Retina (tissue), 1 donor: ENCODE measurements around the gene AUTS2.

Experiments
- DNase-seq: peaks from one replicate; pipeline ENCODE4 v3.0.0-alpha.2; 2016

AUTS2 gene

DNA sequence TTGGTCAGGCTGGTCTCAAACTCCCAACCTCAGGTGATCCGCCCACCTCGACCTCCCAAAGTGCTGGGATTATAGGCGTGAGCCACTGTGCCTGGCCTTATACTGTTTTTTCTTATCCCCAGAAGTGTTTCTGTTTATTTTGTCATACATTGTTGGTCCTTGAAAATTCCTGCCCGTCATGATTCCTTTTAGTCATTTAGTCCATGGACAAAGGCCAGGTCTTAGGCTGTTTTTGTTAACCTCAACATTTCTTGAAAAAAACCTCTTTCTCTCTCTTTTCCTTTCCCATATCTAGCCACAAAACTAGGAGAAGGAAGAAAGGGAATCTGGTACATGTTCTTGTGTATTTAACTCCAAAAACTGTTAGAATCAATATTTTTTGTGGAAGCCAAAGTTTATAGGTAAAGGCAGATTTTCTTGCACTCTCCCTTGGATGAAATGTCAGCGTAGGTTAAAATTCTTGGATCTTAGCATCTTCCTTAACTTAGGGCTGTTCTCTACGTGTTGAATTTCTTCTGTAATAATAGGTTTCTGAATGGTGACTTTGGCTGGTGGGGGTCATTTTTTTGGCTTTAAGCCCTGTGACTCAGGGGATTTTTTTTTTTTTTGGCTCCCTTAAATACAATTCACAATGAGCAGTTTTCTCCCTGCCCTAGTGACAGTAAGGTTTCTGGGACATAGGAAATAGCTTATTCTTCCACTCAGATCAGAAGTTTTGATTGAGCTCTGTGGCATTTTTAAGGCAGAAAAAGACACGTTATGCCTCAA lies 500.8 kb downstream of the AUTS2 start:
- DNase-seq, result no peak

DNA sequence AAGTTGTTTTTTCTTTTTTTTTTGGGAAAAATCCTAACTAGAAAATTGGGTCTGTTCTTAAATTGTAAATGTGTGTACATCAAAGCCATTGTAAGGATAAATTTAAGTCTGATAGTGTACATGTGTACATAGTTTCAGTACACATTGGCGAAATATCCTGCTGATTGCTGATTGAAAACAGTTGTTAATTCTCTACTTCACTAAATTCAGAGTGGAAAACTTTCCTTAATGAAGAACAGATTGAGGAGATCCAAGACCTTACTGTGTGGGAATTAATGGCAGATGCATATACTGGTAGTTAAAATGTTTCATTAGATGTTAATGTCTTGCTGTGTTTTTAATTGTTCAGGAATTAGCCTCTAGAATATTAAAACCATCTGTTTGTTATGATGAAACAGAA lies 506.0 kb downstream of the AUTS2 start:
- no peak for DNase-seq

DNA sequence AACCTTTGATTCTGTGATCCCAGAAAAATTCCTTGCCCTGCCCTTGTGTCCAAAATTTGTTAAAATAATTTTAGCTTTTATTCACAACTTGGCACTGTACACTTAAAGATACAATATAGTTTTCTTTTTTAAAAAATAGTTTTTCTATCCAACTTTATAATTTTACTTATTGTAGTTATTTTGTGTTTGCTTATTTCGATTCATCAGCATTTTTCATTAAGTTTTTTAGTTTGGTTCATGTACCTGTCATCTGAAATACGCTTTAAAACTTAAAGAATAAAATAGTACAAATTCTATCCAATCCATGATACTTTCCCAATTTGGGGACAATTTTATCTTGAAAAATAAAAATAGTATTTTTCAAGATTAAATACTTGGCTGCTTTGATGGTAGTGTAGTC lies 514.8 kb downstream of the AUTS2 start:
- no peak for DNase-seq

DNA sequence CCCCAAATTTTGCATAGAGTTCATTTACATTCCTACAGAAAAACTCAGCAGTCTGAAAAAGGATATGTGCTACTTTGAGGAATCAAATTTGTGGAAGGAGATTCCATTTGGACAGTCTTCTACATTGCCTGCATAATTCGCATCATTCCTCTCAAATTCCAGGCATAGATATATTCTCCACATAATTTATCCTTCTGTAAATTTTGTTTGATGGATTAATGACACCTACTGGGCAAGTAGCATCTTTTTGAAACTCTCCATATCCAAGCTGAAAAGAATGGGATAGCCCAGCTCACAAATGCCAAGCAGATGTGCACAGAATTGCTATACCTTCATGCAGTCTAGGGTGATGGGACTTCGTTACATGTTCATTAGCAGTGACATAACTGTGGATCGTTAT lies 515.3 kb downstream of the AUTS2 start:
- DNase-seq, result no peak

DNA sequence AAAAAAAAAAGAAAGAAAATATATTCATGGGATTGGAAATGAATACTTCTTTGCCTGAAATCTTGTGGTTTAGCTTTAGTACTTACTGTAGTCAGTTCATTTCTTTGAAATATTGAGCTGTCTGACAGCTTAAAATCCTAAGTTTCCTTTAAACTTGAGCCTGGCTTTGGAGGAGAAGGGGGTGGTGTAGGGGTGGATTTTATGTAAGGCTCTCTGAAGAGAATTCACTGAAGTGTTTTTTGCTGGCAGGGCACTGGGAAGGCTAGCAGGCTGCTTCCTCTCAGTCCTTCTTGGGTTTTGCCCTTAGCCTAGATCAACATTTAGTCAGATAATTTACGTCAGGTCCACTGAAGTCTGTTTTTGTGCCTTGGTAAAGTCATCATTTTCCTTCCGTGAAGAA lies 516.5 kb downstream of the AUTS2 start:
- DNase-seq, result no peak

DNA sequence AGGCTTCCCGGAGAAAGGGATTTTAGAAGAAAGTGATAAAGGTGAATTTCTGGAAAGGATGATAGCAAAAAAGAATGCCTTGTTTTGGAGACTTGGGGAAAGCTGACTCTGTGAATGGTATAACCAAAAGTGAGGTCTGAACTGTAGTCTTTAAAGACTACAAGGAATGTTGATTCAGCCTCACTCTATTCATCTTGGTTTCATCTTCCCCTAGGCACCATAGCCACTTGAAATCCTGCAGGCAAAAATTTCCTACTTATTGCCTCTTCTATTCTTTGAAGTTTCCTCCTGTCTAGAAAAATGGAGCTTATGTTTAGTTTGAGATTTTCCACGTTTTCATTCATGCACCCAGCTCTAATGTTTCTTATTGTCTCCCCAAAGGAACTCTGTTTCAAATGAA lies 518.0 kb downstream of the AUTS2 start:
- no peak for DNase-seq

DNA sequence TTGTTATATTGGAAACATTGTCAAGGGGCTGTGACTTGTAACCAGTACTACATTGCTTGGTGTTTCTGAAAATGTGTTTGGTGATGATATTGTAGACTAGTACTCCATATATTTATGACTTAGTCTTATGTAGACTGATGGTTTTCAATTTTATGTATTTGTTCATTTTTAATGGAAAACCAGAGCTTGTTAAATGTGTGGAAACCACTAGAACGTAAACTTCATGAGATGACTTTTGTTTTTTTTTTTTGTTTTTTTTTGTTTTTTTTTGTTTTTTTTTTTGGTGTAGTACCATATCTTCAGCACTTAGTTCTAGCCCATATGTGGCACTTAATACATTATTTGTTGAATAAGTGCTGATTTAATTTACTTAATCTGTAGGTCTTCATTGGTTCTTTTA lies 518.6 kb downstream of the AUTS2 start:
- no peak for DNase-seq

DNA sequence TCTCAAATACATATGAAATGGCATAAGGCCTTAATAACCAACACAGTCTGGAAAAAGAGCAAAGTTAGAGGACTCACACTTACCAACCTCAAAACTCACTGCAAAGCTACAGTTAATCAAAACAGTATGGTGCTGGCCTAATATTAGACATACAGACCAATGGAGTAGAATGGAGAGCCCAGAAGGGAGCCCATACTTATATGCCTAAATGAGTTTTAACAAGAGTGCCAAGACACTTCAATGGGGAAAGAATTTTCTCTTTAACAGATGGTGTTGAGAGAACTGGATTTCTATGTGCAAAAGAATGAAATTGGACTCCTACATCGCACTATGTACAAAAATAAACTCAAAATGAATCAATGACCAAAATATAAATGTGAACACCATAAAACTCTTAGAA lies 522.6 kb downstream of the AUTS2 start:
- DNase-seq, result no peak

DNA sequence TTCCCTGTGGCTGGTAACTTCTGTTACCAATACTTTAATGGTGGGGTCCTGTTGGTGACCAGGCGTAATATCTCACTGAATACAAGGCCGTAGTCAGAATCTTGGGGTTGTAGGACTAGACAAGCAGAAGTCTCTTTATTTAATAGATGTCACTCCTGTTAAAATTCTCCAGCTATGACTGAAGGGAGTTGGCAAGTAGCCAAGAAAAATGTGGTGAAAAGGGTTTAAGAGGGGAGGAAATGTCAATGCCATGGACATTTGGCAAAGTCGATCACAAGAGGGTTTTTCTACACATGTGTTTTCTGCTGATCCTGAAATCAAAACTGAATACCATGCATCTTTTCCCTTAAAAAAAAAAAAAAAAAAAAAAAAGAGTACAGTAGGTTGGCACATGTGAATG lies 533.5 kb downstream of the AUTS2 start:
- no peak for DNase-seq

DNA sequence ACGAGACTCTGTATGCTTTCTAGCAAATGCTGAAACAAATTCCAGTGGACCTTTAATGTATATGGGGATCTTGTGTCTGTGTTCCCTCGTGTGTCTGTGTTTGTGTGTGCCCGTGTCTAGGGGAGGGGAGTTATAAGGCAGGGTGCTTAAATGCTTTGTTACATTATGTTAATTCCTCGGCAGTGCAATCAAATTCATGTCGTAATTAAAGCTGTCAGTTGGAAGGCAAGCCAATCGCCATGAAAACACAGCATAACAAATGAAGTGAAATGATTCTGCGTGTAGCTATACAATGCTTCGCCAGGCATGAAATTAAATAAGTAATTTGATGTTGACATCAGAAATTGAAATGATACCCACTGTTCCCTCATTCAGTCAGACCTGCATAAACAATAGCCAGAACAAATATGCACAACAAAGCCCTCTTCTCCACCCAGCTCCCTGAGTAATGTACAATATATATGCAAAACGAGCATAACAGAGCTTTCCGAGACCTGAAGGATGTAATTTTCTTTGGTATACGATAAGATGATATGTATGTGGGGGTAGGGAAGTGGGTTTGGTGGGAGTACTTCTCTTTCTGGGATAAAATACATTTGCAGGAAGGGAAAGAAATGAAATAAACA lies 534.1 kb downstream of the AUTS2 start:
- peak; percentile 77 for DNase-seq

DNA sequence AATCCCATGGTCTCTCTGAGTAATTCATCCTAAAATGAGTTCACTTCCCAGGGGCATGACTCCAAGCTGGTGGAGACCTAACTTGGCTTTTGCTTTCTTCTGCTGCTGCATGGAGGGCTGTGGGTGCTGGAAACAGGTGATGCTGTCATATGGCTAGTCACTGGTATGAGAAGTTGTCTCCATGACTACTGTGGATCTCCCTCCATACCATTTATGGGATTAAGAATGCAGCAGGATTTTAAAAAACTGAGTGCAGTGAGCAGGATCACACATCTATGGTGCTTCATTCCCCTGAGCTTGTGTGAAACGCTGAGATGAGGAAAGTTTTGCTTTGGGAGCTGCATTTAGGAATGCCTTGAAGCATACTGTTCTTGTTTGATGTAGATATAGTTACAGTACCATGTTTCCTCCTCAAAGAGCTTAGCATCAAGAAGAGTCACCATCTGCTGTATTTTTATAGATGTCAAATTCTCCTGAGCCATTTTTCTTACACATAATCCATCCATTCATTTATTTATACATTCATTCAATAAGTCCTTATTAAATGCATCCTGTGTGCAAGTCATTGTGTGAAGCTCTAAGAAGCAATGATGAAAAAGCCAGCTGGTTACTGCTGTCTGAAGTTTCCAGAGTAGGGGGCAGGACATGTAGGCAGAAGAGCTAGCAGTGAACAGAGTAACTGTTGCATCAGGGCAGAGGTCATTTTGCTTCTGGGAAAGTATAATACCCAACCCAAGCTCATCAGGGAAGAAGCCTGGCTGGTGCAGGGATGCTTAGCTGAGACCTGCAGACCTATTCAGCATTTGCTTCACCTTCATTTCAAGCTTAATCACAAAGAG lies 534.8 kb downstream of the AUTS2 start:
- peak; percentile 18 for DNase-seq

DNA sequence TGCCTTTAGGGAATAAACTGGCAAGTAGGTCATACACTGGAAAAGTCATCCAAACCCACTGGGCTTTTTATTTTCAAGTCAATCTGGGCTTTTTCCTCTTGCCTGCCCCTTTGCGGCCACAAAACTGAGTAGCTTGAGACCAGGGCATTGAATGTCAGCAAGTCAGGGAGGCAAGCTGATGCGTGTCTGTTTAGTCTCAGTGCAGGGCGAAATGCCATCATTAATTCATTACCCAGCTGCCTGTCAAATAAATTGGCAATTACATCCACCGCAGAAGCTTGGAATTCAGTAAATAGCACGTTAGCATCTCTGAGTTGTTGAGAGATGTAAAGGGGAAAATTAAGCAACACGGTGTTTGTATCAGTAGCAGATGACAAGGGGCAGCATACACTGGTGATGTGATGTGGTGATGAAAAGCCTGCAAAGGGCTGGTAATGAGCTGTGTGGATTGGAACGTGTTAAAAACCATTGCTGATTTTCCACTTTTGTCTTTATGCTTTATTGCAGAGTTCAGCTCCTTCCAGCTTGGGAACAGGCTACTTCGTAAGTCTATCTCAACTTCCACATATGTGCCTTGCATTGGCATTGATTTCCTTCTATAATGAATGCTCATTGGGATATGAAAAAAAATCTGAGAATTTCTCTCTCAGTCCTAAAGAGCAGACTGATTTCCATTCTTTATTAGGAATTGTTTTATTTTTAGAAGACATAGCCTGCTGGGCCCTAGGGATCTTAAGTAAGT lies 535.9 kb downstream of the AUTS2 start:
- peak; percentile 54 for DNase-seq

DNA sequence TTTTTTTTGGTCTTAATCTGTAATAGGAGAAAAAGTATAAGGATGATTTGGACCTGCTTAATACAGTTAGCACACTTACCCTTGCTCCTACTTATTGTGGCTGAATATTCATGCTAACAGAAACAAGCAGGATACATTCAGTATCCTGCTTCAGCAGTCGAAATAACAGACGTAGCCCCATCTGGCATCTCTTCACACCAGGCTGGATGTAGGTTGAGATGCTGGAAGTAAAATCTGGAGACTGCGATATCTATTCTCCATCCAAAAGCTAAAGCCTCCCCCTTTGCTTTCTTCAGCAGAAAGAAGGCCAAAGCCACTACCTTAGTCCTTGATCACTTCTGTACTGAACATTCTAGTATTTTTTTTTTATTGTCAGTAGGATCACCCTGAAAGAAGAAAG lies 537.4 kb downstream of the AUTS2 start:
- no peak for DNase-seq

DNA sequence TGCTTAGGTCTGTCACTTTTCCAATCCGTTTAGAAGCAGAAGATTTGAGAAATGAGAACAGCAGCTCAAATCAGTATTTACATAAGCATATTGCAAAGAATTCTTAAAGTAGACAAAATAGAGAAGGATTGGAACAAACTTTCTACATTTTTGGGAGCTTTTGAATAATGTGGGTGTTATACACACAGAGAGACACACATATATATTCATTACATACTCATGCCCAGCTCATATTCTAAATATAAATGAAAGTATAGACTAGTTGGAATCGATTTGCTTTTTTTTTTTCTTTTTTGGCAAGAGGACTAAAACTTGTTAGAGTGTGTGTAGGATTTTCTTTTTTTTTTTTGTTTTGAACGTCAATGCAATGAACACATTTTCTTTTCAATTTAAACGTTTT lies 538.9 kb downstream of the AUTS2 start:
- DNase-seq, result no peak

DNA sequence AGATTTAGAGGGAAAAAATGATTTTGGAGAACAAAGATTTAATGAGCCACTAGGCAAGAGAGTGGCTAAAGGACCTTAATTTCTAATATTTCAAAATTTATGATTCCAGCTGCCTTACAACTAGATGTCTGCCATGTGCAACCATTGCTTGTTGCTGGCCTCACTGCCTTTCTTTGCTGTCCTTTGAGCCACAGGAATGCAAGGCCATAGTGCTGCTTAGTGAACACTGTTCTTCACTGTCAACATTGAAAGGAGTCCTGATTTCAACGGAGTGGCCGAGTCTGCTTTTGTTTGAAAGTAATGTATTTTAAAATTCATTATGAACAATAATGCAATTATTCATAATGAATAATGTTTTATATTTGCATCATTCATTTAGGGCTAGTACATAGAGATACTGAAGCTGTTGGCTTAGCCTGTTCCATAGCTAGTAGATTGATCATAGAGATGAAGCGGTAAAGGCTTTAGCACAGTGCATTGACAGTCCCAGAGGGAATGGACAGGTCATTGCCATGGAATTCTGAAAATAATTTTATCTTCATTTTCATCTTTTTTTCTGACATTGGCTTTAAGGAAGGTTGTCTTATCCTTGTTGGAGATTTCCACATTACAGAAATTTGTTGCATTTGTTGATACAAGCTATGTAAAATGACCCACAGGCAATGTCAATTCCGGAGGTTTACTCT lies 544.1 kb downstream of the AUTS2 start:
- DNase-seq, result peak; percentile 11

DNA sequence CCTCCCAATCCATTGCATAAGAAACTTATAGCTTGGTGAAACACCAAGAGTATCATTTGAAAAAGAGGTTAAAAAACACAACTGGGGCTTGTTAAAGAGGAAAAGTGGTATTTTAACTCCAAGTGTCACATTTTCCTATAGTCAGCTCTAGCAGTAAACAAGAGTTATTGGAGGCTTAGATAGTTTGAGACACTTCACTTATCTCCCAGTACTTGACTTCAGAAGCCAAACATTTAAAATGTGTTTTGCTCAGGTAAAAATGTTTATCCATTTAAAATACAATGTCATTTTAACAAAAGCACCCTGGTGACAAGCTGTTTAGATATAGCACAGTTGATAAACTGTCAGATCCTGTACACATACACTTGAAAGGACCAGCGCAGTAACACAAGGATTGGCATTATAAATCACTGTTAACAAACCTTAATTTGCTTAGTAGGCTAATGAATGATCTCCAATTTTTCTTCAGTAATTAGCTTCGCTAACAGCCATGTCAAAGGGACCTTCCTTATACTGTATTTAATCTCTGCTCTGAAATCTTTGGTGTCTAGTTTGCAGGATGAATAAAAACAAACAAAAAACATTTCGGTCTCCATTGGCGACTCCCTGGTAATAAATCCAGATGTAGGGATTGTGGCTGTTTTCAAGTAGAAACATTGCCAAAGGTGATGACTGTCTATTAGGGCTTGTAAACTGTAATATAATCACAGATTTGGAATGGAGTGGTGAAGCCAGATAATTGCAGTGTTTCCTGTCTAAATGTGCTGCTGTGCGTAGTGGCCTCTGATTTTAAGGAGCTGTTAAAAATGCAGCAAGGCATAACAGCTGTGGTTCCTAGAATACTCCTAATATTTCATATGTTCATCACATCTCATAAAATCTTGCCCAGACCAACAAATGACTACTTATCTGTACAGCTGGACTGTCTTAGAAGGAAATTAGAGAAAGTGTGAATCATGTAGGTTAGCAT lies 545.1 kb downstream of the AUTS2 start:
- DNase-seq, result peak; percentile 13

DNA sequence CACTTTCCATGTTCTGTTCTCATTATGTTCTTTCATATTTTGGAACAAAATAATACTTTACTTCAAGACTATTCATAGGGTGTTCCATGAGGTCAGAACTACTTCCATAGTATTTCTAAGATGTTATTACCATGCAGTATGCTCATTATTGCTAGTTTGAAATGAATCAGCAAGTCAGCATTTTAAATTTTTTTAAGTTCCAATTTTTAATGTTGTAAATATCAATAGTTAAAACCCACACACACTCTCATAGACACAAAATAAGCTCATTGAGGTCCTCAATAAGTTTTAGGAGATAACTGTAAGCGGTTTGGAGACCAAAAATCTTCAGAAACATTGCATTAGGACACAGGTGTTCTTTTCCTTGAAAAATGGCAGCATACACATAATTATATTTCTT lies 550.7 kb downstream of the AUTS2 start:
- DNase-seq, result no peak

DNA sequence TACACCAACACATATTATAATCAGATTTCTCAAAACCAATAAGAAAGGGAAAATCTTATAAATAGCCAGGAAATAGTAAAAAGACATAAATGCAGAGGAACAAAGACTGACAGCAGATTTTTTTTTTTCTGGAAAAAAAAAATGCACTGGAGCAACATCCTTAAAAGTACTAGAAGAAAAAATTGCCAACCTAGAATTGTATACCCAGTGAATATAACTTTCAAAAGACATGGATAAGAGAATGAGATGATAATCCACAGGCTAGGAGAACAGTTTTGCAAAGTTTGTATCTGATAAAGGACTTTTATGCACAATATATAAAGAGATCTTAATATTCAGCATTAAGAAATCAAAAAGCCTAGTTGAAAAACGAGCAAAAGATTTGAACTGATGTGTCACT lies 554.0 kb downstream of the AUTS2 start:
- DNase-seq, result no peak

DNA sequence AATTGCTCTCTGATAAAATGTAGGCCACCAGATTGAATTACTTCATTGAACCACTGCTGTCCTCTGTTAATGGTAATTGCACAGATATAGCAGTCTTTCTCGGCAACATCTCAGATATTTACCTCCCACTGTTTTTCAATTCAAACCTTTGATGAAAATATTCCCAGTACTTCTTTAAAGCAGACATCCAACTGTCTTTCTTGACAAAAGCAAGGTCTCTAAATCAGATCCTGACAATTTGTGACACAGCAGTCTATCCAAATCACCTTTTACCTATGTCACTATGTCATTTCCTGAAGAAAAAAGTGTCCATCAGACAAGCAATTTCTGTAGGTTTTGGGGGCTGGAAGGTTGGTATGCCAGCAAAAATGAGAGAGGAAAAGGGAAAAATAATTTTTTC lies 555.7 kb downstream of the AUTS2 start:
- DNase-seq, result no peak

DNA sequence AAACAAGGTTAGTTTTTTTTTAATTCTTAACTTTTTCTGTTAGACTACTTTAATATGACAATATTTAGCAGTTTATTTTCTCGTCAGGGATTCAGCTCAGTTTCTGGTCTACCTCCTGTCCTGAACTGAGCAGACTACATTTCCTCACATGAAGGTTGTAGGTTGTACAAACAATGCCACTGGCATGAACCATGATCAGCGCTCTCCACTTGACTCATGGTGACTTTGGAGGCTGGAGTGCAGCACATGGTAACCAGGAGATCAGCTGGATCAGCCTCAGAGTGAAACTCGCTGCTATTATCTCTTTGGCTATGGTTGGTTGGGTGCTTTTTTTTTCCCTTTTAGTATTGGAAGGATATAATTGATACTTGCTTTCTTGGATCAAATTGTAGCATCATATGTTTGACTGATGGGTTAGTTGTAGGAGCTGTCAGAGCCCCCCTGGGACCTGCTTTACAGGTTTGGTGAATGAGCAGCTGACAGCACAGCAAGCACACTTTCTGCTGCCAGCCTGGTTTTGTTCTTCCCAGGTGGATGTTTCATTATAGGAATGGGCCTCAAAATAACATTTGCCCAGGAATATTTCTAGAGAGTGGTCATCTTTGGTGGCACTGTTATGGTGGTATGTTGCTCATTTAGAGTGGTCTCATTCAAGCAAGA lies 556.4 kb downstream of the AUTS2 start:
- no peak for DNase-seq

DNA sequence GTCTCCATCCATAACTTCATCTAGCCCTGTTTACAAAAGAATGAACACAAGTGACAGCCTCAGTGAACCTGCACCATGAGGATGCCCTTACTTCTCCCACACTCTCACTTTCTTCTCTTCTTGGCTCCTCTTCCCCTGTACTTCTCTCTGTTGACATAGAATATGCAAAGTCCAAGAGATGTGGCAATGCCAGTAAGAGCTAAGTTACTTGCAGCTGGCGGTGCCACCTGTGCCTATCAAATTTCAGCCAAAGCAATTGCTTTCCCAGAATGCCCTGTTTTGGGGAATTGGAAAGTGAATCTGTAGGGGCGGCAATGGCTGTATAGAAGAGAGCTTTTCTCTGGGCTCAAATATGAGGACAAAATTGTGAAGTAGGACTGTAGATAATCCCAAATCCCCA lies 557.8 kb downstream of the AUTS2 start:
- no peak for DNase-seq
